Lower lobe of right lung (tissue), 2 donors: ENCODE data around the gene SMPD3. TPM values are rescaled to one million over a fixed set of nuclear protein-coding genes. Genes with fewer than 3 reads are reported as not detected.

Experiments
- ATAC-seq, 2 donors: fragments of 200-7000 bp; cut with Tn5 transposase; one replicate each; pipeline ENCODE4 v1.9.1; 2020 to 2022; ENCODE audit warnings: mild to moderate bottlenecking in 2 of 2, moderate library complexity in 2 of 2
- DNase-seq: peaks from one replicate; pipeline ENCODE4 v3.0.0-alpha.2; 2020
- H3K27ac ChIP-seq: fragments of 200-600 bp; one replicate; pipeline ENCODE4 v1.8.0; 2022
- H3K27me3 ChIP-seq: fragments of 200-600 bp; one replicate; pipeline ENCODE4 v1.8.0; 2022; ENCODE audit warnings: low read depth
- H3K36me3 ChIP-seq: fragments of 200-600 bp; one replicate; pipeline ENCODE4 v1.8.0; 2022; ENCODE audit warnings: mild to moderate bottlenecking
- H3K4me1 ChIP-seq: fragments of 200-600 bp; one replicate; pipeline ENCODE4 v1.8.0; 2022
- H3K4me3 ChIP-seq: fragments of 200-600 bp; one replicate; pipeline ENCODE4 v1.8.0; 2022; ENCODE audit warnings: mild to moderate bottlenecking
- H3K9me3 ChIP-seq: fragments of 200-600 bp; one replicate; pipeline ENCODE4 v1.8.0; 2022
- intact Hi-C: fragments of 100-400 bp; cut with DNase I; formaldehyde crosslinking; loops from one replicate; pipeline ENCODE4 v1.11.0; 2022
- total RNA-seq: library from RNA; stranded (reverse); fragmentation: NEBNext Ultra II Directional; extraction: Animal tissue kit (Norgen Biotek cat#: 25700); gene quantifications from one replicate; pipeline ENCODE4 v1.2.1, GENCODE V29; 2021
- TF ChIP-seq, protein P1 (sequence below): fragments of 200-600 bp; IDR thresholded peaks from one replicate; pipeline ENCODE4 v1.8.0; 2022; ENCODE audit warnings: antibody characterized with exemption, mild to moderate bottlenecking
- donor health status: DM: no; HTN: yes; CAD: no; lungs with severe emphysema.

Gene SMPD3
- total RNA-seq, 1 donor from 2014 or later = 3.6 TPM

GRCh38 chr16:68420366-68420942, 27.9 kb downstream of the SMPD3 start:
- Histone ChIP-seq H3K27ac (no peak overlapping the region), H3K27me3 (no peaks in the 10 kb centered on the region), H3K36me3 (no peaks in the 10 kb centered on the region), H3K4me3 (no peak overlapping the region), H3K9me3 (no peaks in the 10 kb centered on the region), H3K4me1 (peaks cover 33% of the 10 kb centered on the region)
- TF ChIP-seq, protein P1, sequence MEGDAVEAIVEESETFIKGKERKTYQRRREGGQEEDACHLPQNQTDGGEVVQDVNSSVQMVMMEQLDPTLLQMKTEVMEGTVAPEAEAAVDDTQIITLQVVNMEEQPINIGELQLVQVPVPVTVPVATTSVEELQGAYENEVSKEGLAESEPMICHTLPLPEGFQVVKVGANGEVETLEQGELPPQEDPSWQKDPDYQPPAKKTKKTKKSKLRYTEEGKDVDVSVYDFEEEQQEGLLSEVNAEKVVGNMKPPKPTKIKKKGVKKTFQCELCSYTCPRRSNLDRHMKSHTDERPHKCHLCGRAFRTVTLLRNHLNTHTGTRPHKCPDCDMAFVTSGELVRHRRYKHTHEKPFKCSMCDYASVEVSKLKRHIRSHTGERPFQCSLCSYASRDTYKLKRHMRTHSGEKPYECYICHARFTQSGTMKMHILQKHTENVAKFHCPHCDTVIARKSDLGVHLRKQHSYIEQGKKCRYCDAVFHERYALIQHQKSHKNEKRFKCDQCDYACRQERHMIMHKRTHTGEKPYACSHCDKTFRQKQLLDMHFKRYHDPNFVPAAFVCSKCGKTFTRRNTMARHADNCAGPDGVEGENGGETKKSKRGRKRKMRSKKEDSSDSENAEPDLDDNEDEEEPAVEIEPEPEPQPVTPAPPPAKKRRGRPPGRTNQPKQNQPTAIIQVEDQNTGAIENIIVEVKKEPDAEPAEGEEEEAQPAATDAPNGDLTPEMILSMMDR = no peak
- ATAC-seq = no peak
- no peak for DNase-seq
- intact Hi-C loops = no loop called here

- DNase-seq = peak; percentile 78
- intact Hi-C loops = no loop called here
- ATAC-seq = peak; percentile 55
- Histone ChIP-seq H3K4me3 (no peak overlapping the region), H3K27me3 (no peaks in the 10 kb centered on the region), H3K9me3 (no peaks in the 10 kb centered on the region), H3K27ac (peak overlapping the region; percentile 80), H3K4me1 (peaks cover 42% of the 10 kb centered on the region), H3K36me3 (no peaks in the 10 kb centered on the region)
- TF ChIP-seq, protein P1 = no peak
Measured at GRCh38 chr16:68417711-68418301, 30.5 kb downstream of the SMPD3 start.

DNA sequence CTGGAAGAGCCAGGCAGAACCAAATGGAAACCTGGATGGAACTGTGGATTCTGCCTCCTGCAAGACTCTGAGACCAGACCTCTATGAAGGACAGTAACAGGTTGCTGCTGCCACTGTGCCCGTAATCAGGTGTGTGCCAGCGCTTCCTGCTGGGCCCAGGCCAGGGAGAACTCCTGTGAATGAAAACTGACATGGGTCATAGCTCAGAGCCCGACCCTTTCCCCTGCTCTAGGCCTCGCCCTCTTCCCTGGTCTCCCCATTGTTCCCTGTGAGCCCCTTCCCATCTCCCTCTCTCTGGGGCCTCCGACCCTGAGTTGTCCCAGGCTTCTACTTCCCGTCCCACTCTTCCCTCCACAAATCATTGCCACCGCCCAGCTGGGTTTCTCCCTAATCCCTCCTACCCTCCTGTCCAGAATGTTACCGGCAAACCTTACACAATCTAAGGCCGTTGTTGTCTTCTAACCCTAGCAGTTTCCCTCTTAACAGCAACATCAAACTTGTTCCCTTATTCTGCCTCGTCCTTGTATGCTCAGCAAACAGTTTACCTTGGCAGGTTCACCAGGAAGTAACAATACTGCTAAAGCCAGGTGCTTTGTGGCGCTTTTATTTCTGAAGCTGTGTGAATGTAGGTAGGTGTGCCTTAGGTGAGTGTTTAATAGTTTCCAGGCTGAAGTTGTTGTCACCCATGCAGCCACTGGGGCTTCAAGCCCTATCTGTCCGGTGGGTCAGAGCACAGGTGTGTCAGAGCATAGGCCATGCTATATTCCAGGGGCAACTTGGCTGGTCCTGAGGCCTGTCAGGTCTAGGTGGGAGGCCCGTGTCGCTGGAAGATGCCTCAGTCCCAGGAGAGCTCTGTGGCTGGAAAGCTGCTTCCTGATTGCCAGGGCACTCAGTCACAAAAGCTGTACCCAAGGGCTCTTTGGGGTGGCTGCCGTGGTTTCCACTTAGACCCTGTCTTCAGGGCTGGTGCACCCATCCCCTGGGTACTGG, 32.0 kb downstream of the SMPD3 start:
- H3K27ac ChIP-seq = peak overlapping the region; percentile 80
- ATAC-seq = peak; percentile 79 to 90

DNA sequence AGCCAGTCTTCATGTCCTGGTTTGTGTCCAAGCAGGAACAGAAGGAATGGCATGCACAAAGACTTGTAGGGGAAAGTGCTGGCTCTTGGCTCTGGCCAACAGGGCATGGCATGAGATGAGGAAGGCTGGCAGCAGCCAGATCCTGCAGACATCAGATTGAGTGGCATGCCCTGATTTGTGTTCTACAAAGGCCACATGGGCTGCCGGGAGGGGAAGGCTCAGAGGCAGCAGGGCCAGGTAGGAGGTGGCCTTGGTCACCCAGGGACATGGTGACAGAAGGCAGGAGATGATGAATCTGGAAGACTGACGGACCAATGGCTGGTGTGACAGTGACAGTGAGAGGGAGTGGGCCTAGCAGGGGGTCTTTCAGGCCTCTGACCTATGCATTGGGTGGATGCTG, 33.7 kb downstream of the SMPD3 start:
- Histone ChIP-seq H3K27me3 (no peaks in the 10 kb centered on the region), H3K4me3 (no peak overlapping the region), H3K27ac (no peak overlapping the region), H3K9me3 (no peaks in the 10 kb centered on the region), H3K36me3 (no peaks in the 10 kb centered on the region), H3K4me1 (peaks cover 42% of the 10 kb centered on the region)
- ATAC-seq = no peak
- intact Hi-C loops = no loop called here
- no peak for DNase-seq
- TF ChIP-seq, protein P1 = no peak

More for the DNA sequence above, 32.0 kb downstream of the SMPD3 start:
- TF ChIP-seq, protein P1 = no peak
- no peaks in the 10 kb centered on the region for H3K9me3 ChIP-seq
- H3K36me3 ChIP-seq = no peaks in the 10 kb centered on the region
- intact Hi-C loops = no loop called here
- no peak for DNase-seq
- peaks cover 42% of the 10 kb centered on the region for H3K4me1 ChIP-seq
- H3K4me3 ChIP-seq = no peak overlapping the region
- H3K27me3 ChIP-seq = no peaks in the 10 kb centered on the region

DNA sequence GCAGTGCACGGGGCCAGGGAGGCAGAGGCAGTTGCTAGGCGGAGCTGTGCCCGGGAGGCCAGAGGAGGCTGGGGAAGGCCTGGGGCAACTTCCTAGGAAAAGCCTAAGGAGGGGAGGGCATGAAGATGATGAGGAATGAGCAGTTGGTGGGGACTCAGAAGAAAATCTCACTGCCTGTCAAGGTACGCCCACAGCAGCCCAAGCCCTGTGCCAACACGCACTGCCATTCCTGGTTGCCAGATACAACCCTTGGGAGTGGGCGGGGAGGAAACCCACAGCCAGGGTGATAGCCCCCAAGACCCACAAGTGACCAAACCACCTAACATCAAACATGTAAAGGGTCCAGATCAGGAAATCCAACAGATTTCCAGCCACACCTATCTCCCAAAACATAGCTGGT, 36.2 kb downstream of the SMPD3 start:
- no peaks in the 10 kb centered on the region for H3K9me3 ChIP-seq
- no peak overlapping the region for H3K27ac ChIP-seq
- peak; percentile 23 for DNase-seq
- no peaks in the 10 kb centered on the region for H3K27me3 ChIP-seq
- H3K4me3 ChIP-seq = no peak overlapping the region
- intact Hi-C loops = no loop called here
- no peaks in the 10 kb centered on the region for H3K36me3 ChIP-seq
- TF ChIP-seq, protein P1 = no peak
- no peak for ATAC-seq
- H3K4me1 ChIP-seq = peaks cover 24% of the 10 kb centered on the region
